Measurements from ENCODE around the gene TSPAN19. TPM values are rescaled to one million over a fixed set of nuclear protein-coding genes. Genes with fewer than 3 reads are reported as not detected.

Gene TSPAN19
- total and polyA plus RNA-seq, 2 of the 13 experiments (the other 11 are each of a cell fraction or from before 2014, with no cell fraction given): not detected

GRCh38 chr12:85017618-85018017 lies 18.5 kb downstream of the TSPAN19 start:
- H3K27ac ChIP-seq (ENCODE audit: extremely low read length, insufficient read depth, low read length): no peak overlapping the region
- ChIA-PET POLR2A (no interaction called here), CTCF (ENCODE audit: low intra/inter-chr PET ratio, low total read pairs) (no interaction called here)
- no peaks in the 10 kb centered on the region for H3K79me2 ChIP-seq (ENCODE audit: insufficient read depth, low read length)
- no peaks in the 10 kb centered on the region for H3K36me3 ChIP-seq (replicated peaks in 1 of 2; ENCODE audit: control insufficient read depth in 1 of 2, insufficient read depth in 2 of 2, low read length in 2 of 2)
- in situ Hi-C loops (cut with HindIII; ENCODE audit: extremely low pct_ligation_motif_present, low pct_unique_long_range_greater_than_20kb): no loop called here
- H3K4me3 ChIP-seq (replicated peaks in 1 of 3; ENCODE audit: insufficient read depth in 1 of 3, low read depth in 2 of 3, low read length in 3 of 3): no peak overlapping the region
- no peak overlapping the region for H3K9ac ChIP-seq (ENCODE audit: insufficient read depth, low read depth, low read length)
- no TSS peak for BruUV-seq (replicated peaks)
- intact Hi-C loops (cut with micrococcal nuclease; ENCODE audit: unreplicated experiment): no loop called here
- no peaks in the 10 kb centered on the region for H3K9me3 ChIP-seq (ENCODE audit: low read length)
- FAIRE-seq: no peak
- no peak overlapping the region for H3K4me2 ChIP-seq (ENCODE audit: low read depth, low read length)
- no peaks in the 10 kb centered on the region for H4K20me1 ChIP-seq (ENCODE audit: insufficient read depth, low read length)
- no peaks in the 10 kb centered on the region for H3K4me1 ChIP-seq (ENCODE audit: insufficient read depth, low read length)
- no peak overlapping the region for H2AFZ ChIP-seq (ENCODE audit: low read length)
- TF ChIP-seq TMF1 (CRISPR knock-in tag; IDR thresholded peaks at IDR 0.05; ENCODE audit: low read depth) (no peak), ZBTB46 (CRISPR knock-in tag; IDR thresholded peaks at IDR 0.05; ENCODE audit: borderline replicate concordance) (no peak), CSRNP2 (CRISPR knock-in tag; conservative IDR thresholded peaks at IDR 0.05; ENCODE audit: low read depth) (no peak), PHF8 (CRISPR knock-in tag; IDR thresholded peaks at IDR 0.05) (no peak), THAP11 (CRISPR knock-in tag; IDR thresholded peaks at IDR 0.05) (no peak), ZNF124 (CRISPR knock-in tag; IDR thresholded peaks at IDR 0.05) (no peak), HNF4G (IDR thresholded peaks at IDR 0.05; ENCODE audit: borderline replicate concordance, low read depth, low read length) (no peak), HNF4G (CRISPR knock-in tag; IDR thresholded peaks at IDR 0.05; ENCODE audit: borderline replicate concordance, low read depth) (no peak), MAFK (conservative IDR thresholded peaks at IDR 0.05 in 1 of 2, IDR thresholded peaks at IDR 0.05 in 1 of 2; ENCODE audit: low read length in 2 of 2) (no peak), SAFB2 (CRISPR knock-in tag; IDR thresholded peaks at IDR 0.05; ENCODE audit: borderline replicate concordance, low read depth) (no peak), WIZ (CRISPR knock-in tag; IDR thresholded peaks at IDR 0.05) (no peak), GMEB1 (CRISPR knock-in tag; IDR thresholded peaks at IDR 0.05; ENCODE audit: borderline replicate concordance) (no peak), KAT7 (CRISPR knock-in tag; IDR thresholded peaks at IDR 0.05; ENCODE audit: borderline replicate concordance) (no peak), GLMP (CRISPR knock-in tag; IDR thresholded peaks at IDR 0.05; ENCODE audit: borderline replicate concordance) (no peak), CEBPB (IDR thresholded peaks at IDR 0.05; ENCODE audit: borderline replicate concordance, low read depth, low read length) (no peak), ZNF558 (CRISPR knock-in tag; IDR thresholded peaks at IDR 0.05; ENCODE audit: borderline replicate concordance) (no peak), ZFP41 (CRISPR knock-in tag; IDR thresholded peaks at IDR 0.05; ENCODE audit: borderline replicate concordance) (no peak), JARID2 (CRISPR knock-in tag; IDR thresholded peaks at IDR 0.05; ENCODE audit: insufficient replicate concordance) (no peak), ZBTB42 (CRISPR knock-in tag; IDR thresholded peaks at IDR 0.05) (no peak), ZNF180 (CRISPR knock-in tag; IDR thresholded peaks at IDR 0.05; ENCODE audit: borderline replicate concordance, low read depth) (no peak), GABPA (IDR thresholded peaks at IDR 0.05; ENCODE audit: low read depth, low read length) (no peak), GABPA (CRISPR knock-in tag; IDR thresholded peaks at IDR 0.05; ENCODE audit: low read depth) (no peak)
- ATAC-seq: no peak
- no peak for DNase-seq (ENCODE audit: low spot score)
- H3K27me3 ChIP-seq (ENCODE audit: control insufficient read depth in 1 of 2, insufficient read depth in 2 of 2, low read length in 2 of 2): no peaks in the 10 kb centered on the region
